Activated gamma-delta T cell treated with Interleukin-2 at 50 U/mL for 16 hours (primary cell): ENCODE data around the gene EMID1.

Source experiments
- DNase-seq: peaks from one replicate; pipeline ENCODE4 v3.0.0-alpha.2; 2020

EMID1 gene

GRCh38 chr22:29195118-29195963 is 10.4 kb upstream of the EMID1 start:
- no peak for DNase-seq

- no peak for DNase-seq
Observed at GRCh38 chr22:29195964-29196666, 9.6 kb upstream of the EMID1 start.

GRCh38 chr22:29197096-29197495 is 8.6 kb upstream of the EMID1 start:
- DNase-seq = no peak

- no peak for DNase-seq
Observed at GRCh38 chr22:29198240-29198639, 7.5 kb upstream of the EMID1 start.

- DNase-seq = no peak
Observed at GRCh38 chr22:29199702-29200400, 5.8 kb upstream of the EMID1 start.

- no peak for DNase-seq
Observed at GRCh38 chr22:29200901-29201300, 4.8 kb upstream of the EMID1 start.

- no peak for DNase-seq
Observed at GRCh38 chr22:29201782-29202181, 3.9 kb upstream of the EMID1 start.

GRCh38 chr22:29202212-29203192 is 3.2 kb upstream of the EMID1 start:
- DNase-seq = peak; percentile 48

- DNase-seq = no peak
Observed at GRCh38 chr22:29203488-29204454, 1.9 kb upstream of the EMID1 start.

GRCh38 chr22:29204455-29205183 is 1.1 kb upstream of the EMID1 start:
- no peak for DNase-seq

GRCh38 chr22:29205252-29205593 is 473 bp upstream of the EMID1 start:
- no peak for DNase-seq

GRCh38 chr22:29206372-29207242 is 911 bp downstream of the EMID1 start:
- DNase-seq = no peak

GRCh38 chr22:29207243-29207550 is 1.5 kb downstream of the EMID1 start:
- no peak for DNase-seq

GRCh38 chr22:29207562-29208501 is 2.1 kb downstream of the EMID1 start:
- no peak for DNase-seq

GRCh38 chr22:29208502-29208862 is 2.8 kb downstream of the EMID1 start:
- DNase-seq = no peak

- no peak for DNase-seq
Observed at GRCh38 chr22:29208879-29209623, 3.4 kb downstream of the EMID1 start.

- no peak for DNase-seq
Observed at GRCh38 chr22:29209624-29209929, 3.9 kb downstream of the EMID1 start.

GRCh38 chr22:29211066-29211465 is 5.4 kb downstream of the EMID1 start:
- DNase-seq = no peak
